Caki2 (cell line): Measurements from ENCODE around the gene AIFM1. TPM values are rescaled to one million over a fixed set of nuclear protein-coding genes. Genes with fewer than 3 reads are reported as not detected.
"Not testable (repeated sequence)": the region's sequence is repeated elsewhere in the genome, so short reads cannot be mapped to it uniquely, and the experiment has no call there.

Source experiments
- DNase-seq: peaks from one replicate; pipeline ENCODE4 v3.0.0-alpha.2; 2015; ENCODE audit warnings: low read depth
- in situ Hi-C: cut with HindIII; loops from 2 replicates; pipeline ENCODE4 v1.10.0; 2016; ENCODE audit warnings: low sequenced_read_pairs, low pct_unique_long_range_greater_than_20kb, mixed read lengths
- total RNA-seq: library from RNA; depleted of rRNA; stranded (reverse); fragments of >200 nt; shearing (Covaris generic); gene quantifications from 2 replicates; pipeline ENCODE4 v1.2.3, GENCODE V29; 2014; ENCODE audit warnings: low replicate concordance

The AIFM1 gene
- total RNA-seq, 1 experiment from 2014 or later = 29.7 TPM

GRCh38 chrX:130125091-130125874 lies 40.4 kb downstream of the AIFM1 start:
- in situ Hi-C loops = no loop called here
- DNase-seq = no peak

- in situ Hi-C loops = no loop called here
- DNase-seq = no peak
These were observed 41.1 kb downstream of the AIFM1 start for GRCh38 chrX:130124577-130124976.

GRCh38 chrX:130121505-130121800 lies 44.2 kb downstream of the AIFM1 start:
- in situ Hi-C loops = no loop called here

GRCh38 chrX:130120746-130121504 lies 44.7 kb downstream of the AIFM1 start:
- in situ Hi-C loops = no loop called here
- peak; percentile 78 for DNase-seq

More at GRCh38 chrX:130121505-130121800, 44.2 kb downstream of the AIFM1 start:
- DNase-seq = no peak

GRCh38 chrX:130120321-130120731 lies 45.3 kb downstream of the AIFM1 start:
- peak; percentile 19 for DNase-seq

GRCh38 chrX:130119312-130119898 lies 46.2 kb downstream of the AIFM1 start:
- DNase-seq = no peak
- in situ Hi-C loops = no loop called here

More at GRCh38 chrX:130120321-130120731, 45.3 kb downstream of the AIFM1 start:
- in situ Hi-C loops = no loop called here

GRCh38 chrX:130118441-130119311 lies 47.0 kb downstream of the AIFM1 start:
- in situ Hi-C loops = no loop called here
- DNase-seq = peak; percentile 30

GRCh38 chrX:130117166-130117565 lies 48.5 kb downstream of the AIFM1 start:
- in situ Hi-C loops = no loop called here
- DNase-seq = no peak

- DNase-seq = peak; percentile 67
- in situ Hi-C loops = not testable (repeated sequence)
These were observed 50.3 kb downstream of the AIFM1 start for GRCh38 chrX:130115119-130115885.

- DNase-seq = peak; percentile 66
- in situ Hi-C loops = no loop called here
These were observed 51.5 kb downstream of the AIFM1 start for GRCh38 chrX:130114141-130114588.

- in situ Hi-C loops = no loop called here
- peak; percentile 42 for DNase-seq
These were observed 54.2 kb downstream of the AIFM1 start for GRCh38 chrX:130111220-130112154.

- in situ Hi-C loops = no loop called here
These were observed 55.0 kb downstream of the AIFM1 start, which contains the start of gene ELF4 for GRCh38 chrX:130110379-130111219. Gene ELF4, minus strand, starts transcription at chrX:130110497. Its CDS starts 29,167 bp downstream, at chrX:130081330.

GRCh38 chrX:130109429-130110378 lies 55.9 kb downstream of the AIFM1 start:
- peak; percentile 22 for DNase-seq
- in situ Hi-C loops = no loop called here

More at GRCh38 chrX:130110379-130111219, 55.0 kb downstream of the AIFM1 start, which contains the start of gene ELF4:
- peak; percentile 66 for DNase-seq

- peak; percentile 65 for DNase-seq
- in situ Hi-C loops = no loop called here
These were observed 56.8 kb downstream of the AIFM1 start for GRCh38 chrX:130108647-130109428.
